HepG2 (cell line): ENCODE data around the gene ZNF425. TPM values are rescaled to one million over a fixed set of nuclear protein-coding genes. Genes with fewer than 3 reads are reported as not detected.

Experiments used
- BATF2 ChIP-seq: sonication (generic); formaldehyde crosslinking; IDR thresholded peaks from 2 replicates; pipeline ENCODE4 v1.8.0; 2022; ENCODE audit warnings: mild to moderate bottlenecking, missing genetic modification reagents, moderate library complexity
- CBX1 ChIP-seq: IDR thresholded peaks from one replicate; pipeline ENCODE4 v1.6.1; 2016; ENCODE audit warnings: antibody characterized with exemption, low read depth
- CERS6 ChIP-seq: sonication (generic); formaldehyde crosslinking; IDR thresholded peaks from 2 replicates; pipeline ENCODE4 v1.5.0; 2020; ENCODE audit warnings: missing genetic modification reagents
- DZIP1 ChIP-seq: sonication (generic); formaldehyde crosslinking; IDR thresholded peaks from 2 replicates; pipeline ENCODE4 v1.5.0; 2020; ENCODE audit warnings: mild to moderate bottlenecking, missing genetic modification reagents
- ELF4 ChIP-seq: sonication (generic); formaldehyde crosslinking; IDR thresholded peaks from 2 replicates; pipeline ENCODE4 v1.5.0; 2020; ENCODE audit warnings: missing genetic modification reagents, mild to moderate bottlenecking, moderate library complexity, borderline replicate concordance
- GATAD1 ChIP-seq: IDR thresholded peaks from 2 replicates; pipeline ENCODE4 v1.6.1; 2016; ENCODE audit warnings: missing genetic modification reagents, missing compliant biosample characterization
- KMT2B ChIP-seq: IDR thresholded peaks from 2 replicates; pipeline ENCODE4 v1.6.1; 2016; ENCODE audit warnings: missing genetic modification reagents, missing compliant biosample characterization
- MTF2 ChIP-seq: sonication (generic); formaldehyde crosslinking; IDR thresholded peaks from 2 replicates; pipeline ENCODE4 v1.5.0; 2020; ENCODE audit warnings: missing genetic modification reagents, borderline replicate concordance
- MXD1 ChIP-seq: sonication (generic); formaldehyde crosslinking; IDR thresholded peaks from 2 replicates; pipeline ENCODE4 v1.4.0; 2020; ENCODE audit warnings: mild to moderate bottlenecking, missing genetic modification reagents
- PBX3 ChIP-seq: sonication (generic); formaldehyde crosslinking; IDR thresholded peaks from 2 replicates; pipeline ENCODE4 v1.8.1; 2023; ENCODE audit warnings: missing genetic modification reagents, inconsistent platforms, borderline replicate concordance
- PCBP2 ChIP-seq: fragments of 200-400 bp; formaldehyde crosslinking; optimal IDR thresholded peaks from 2 replicates; pipeline ENCODE3; 2018; ENCODE audit warnings: low read length, low read depth; ENCODE audit not compliant: poor library complexity, severe bottlenecking
- POGK ChIP-seq: sonication (generic); formaldehyde crosslinking; conservative IDR thresholded peaks from 2 replicates; pipeline ENCODE4 v1.8.0; 2022; ENCODE audit warnings: mild to moderate bottlenecking, moderate library complexity, missing genetic modification reagents
- SMARCC2 ChIP-seq: fragments of 450-650 bp; IDR thresholded peaks from 2 replicates; pipeline ENCODE4 v1.6.1; 2017; ENCODE audit warnings: antibody characterized with exemption, mild to moderate bottlenecking
- SMYD3 ChIP-seq: sonication (generic); formaldehyde crosslinking; IDR thresholded peaks from 2 replicates; pipeline ENCODE4 v1.8.1; 2023; ENCODE audit warnings: mild to moderate bottlenecking, missing genetic modification reagents
- THAP11 ChIP-seq: IDR thresholded peaks from 2 replicates; pipeline ENCODE4 v1.6.1; 2016; ENCODE audit warnings: missing biosample characterization, missing genetic modification reagents
- ZNF235 ChIP-seq: sonication (generic); formaldehyde crosslinking; IDR thresholded peaks from 2 replicates; pipeline ENCODE4 v1.8.1; 2023; ENCODE audit warnings: mild to moderate bottlenecking, missing genetic modification reagents, borderline replicate concordance
- ZNF274 ChIP-seq: sonication (generic); formaldehyde crosslinking; IDR thresholded peaks from 2 replicates; pipeline ENCODE4 v1.5.1; 2020; ENCODE audit warnings: mild to moderate bottlenecking, missing genetic modification reagents
- ZNF615 ChIP-seq: sonication (generic); formaldehyde crosslinking; IDR thresholded peaks from 2 replicates; pipeline ENCODE4 v1.5.0; 2020; ENCODE audit warnings: mild to moderate bottlenecking, missing genetic modification reagents, borderline replicate concordance
- ZNF629 ChIP-seq: sonication (generic); formaldehyde crosslinking; conservative IDR thresholded peaks from 2 replicates; pipeline ENCODE4 v1.5.0; 2020; ENCODE audit warnings: missing genetic modification reagents
- ZNF678 ChIP-seq: sonication (generic); formaldehyde crosslinking; IDR thresholded peaks from 2 replicates; pipeline ENCODE4 v1.4.0; 2020; ENCODE audit warnings: mild to moderate bottlenecking, missing genetic modification reagents
- ZZZ3 ChIP-seq: sonication (generic); formaldehyde crosslinking; IDR thresholded peaks from 2 replicates; pipeline ENCODE4 v1.4.0; 2020; ENCODE audit warnings: missing genetic modification reagents, mild to moderate bottlenecking, borderline replicate concordance
- polyA plus RNA-seq, 8 experiments: library from polyadenylated mRNA; depleted of rRNA in 3 of 8; stranded (reverse) in 7 of 8; unstranded in 1 of 8; fragments of >200 nt; fragmentation: Illumina TruSeq in 4 of 8; extraction: Trizol in 4 of 8; gene quantifications; 2 replicates each; pipeline versions ENCODE4 v1.2.1 to v1.2.3, GENCODE V29; 2011 to 2016; ENCODE audit warnings: low read depth in 4 of 8, missing spikeins in 1 of 8, mixed read lengths in 1 of 8; ENCODE audit not compliant: insufficient read depth in 1 of 8
- total RNA-seq, 5 experiments: library from RNA; depleted of rRNA; stranded (reverse); fragments of >200 nt; fragmentation: Illumina TruSeq; extraction: Trizol; gene quantifications; 2 replicates each; pipeline ENCODE4 v1.2.3, GENCODE V29; 2016; ENCODE audit warnings: low read depth in 1 of 5

The ZNF425 gene
- total and polyA plus RNA-seq, 2 of the 13 experiments (the other 11 are each of a cell fraction or from before 2014, with no cell fraction given) = 0.51 to 1.1 TPM

- TF ChIP-seq DZIP1 (CRISPR knock-in tag) (no peak), KMT2B (CRISPR knock-in tag) (peak; percentile 40; the same call in 1 of the 2 replicates), CBX1 (peak; percentile 65), PCBP2 (no peak), BATF2 (CRISPR knock-in tag) (peak; percentile 75; the same call in 1 of the 2 replicates), THAP11 (CRISPR knock-in tag) (peak; percentile 75; the same call in 1 of the 2 replicates), ZNF678 (CRISPR knock-in tag) (no peak), ZNF629 (CRISPR knock-in tag) (peak; percentile 20; the same call in 1 of the 2 replicates), ZNF274 (CRISPR knock-in tag) (peak; percentile 66; the same call in 1 of the 2 replicates), MTF2 (CRISPR knock-in tag) (peak; percentile 93; the same call in 1 of the 2 replicates), CERS6 (CRISPR knock-in tag) (no peak), ZZZ3 (CRISPR knock-in tag) (no peak), SMYD3 (CRISPR knock-in tag) (peak; percentile 27; the same call in 1 of the 2 replicates), ZNF235 (peak; percentile 75; the same call in 1 of the 2 replicates), SMARCC2 (no peak), POGK (peak; percentile 84), PBX3 (CRISPR knock-in tag) (0 out of 2 replicates have a peak, but pooled peaks have one; percentile 42), ZNF615 (peak; percentile 84; the same call in 1 of the 2 replicates), MXD1 (peak; percentile 80), ELF4 (no peak), GATAD1 (CRISPR knock-in tag) (peak; percentile 83)
Observed at GRCh38 chr7:149090397-149091195, 35.5 kb downstream of the ZNF425 start, which contains the start of gene ZNF786 (continued).
